NCI-H2227 treated with DMSO at 0.1 percent for 48 hours (cell line): Measurements from ENCODE around the gene ADI1.

Experiments
- DNase-seq: peaks from one replicate; lab custom pipeline; 2025; lab: John Stamatoyannopoulos, UW

ADI1 gene, protein sequence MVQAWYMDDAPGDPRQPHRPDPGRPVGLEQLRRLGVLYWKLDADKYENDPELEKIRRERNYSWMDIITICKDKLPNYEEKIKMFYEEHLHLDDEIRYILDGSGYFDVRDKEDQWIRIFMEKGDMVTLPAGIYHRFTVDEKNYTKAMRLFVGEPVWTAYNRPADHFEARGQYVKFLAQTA

GRCh38 chr2:3519255-3520205 is at the start of gene ADI1:
ADI1 (minus strand) TSS chr2:3519531; CDS start chr2:3519487, 44 bp downstream.
- peak; percentile 92 for DNase-seq

- no peak for DNase-seq
These were observed 47.5 kb upstream of the ADI1 start for GRCh38 chr2:3566806-3567205.

- DNase-seq, result no peak
These were observed 45.8 kb upstream of the ADI1 start for GRCh38 chr2:3565117-3565516.

DNA sequence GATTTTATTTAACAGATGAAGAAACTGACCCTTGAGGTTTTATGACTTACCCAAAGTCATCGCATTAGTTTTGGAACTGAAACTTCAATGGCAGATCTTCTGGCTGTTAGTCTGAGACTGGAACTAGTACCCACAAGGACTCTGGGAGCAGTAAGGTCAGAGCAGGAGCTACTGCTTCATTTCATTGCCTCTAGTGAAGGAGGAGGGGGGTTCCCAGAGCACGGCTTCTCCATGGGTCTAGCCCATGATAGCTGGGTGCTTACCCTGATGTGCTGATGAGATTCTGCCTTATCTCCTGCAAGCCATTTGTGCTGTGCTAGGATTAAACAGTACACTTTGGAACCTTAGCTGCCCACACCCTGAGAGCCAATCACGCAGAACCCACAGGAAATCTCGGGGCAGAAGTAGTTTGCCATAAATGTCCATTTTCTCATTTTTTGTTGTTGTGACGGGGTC is 44.2 kb upstream of the ADI1 start:
- DNase-seq, result no peak

DNA sequence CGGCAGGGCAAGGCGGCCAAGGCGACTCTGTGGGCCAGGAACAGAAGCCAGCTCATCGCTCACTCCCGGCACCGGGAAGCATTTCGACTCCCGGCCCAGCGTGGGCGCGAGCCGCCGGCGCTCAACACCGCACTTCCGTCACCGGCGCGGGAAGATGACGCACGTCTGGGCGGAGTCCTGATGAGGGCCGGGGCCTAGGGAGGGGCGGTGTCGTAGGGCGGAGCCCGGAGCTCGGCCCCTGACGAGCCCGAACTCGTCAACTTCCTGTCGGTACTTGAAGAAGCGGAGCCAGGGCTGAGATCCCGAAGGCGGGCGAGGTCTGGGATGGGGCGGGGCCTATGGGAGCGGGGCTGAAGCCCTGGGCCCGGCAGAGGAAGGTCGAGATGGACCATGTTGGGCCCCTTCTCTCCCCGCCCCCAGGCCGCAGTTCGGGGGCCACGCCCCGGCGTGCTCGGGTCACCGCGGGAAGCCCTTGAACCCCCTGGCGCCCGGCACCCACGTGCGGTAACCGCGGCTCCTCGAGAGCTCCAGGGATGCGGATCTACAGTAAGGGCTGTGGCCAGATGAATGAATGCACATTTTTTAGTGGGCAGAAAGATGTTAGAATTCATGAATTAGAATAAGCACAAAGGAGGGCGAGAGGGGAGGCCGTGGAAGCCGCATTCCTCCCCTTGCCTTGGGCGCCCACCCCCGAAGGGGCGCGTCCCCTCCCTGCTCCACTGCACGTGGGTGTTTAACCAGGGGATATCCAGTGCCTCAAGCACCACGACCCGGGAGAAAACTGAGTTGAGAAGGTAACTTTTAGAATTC is 39.1 kb upstream of the ADI1 start, which contains the start of gene RNASEH1:
RNASEH1 (minus strand) TSS at position 129 of the 810 bp plus-strand sequence; CDS start at position 56, 73 bp downstream.
- peak; percentile 93 for DNase-seq

DNA sequence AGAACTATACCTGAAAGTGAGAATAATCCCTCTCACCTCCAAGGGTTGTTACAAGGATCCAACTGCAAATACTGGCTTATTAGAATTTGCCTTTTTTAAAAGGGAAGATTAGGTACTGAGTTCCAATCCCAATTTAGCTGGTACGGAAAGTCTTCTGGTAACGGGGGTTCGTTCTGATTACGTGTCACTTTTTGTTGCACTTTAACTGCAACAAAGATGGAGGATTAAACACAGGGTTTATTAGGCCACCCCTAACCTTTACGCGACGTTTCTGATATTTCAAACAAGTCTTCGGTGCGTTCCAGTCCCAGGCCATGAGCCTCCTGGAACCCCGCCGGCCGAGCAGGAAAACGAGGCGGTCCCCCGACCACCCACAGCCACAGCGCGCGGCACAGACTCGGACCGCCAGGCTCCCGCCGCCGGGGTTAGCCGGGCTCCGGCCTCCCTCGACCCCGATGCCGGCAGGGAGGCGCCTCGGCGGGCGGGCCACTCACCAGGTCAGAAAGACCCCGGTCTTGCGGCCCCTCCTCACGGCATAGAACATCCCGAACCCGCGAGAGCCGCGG is 38.4 kb upstream of the ADI1 start:
- no peak for DNase-seq

GRCh38 chr2:3553946-3554345 is 34.6 kb upstream of the ADI1 start:
- no peak for DNase-seq

DNA sequence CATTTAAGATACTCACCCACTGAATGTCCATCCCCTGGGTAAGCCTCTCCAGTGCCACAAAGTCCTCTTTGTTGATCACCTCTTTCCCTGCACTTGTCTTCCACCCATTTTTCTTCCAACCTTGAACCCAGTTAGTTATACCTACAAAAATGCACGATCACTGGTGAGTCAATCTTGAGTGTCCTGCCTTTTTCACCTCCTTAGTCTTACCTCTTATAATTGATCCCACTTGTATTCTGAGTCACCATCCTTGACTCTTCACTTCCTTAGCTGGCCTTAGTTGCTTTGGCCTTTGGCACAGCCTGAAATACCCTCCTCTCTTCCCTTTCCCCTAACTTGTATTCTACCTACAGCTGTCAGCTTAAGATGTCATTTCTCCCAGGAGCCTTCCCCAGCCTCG is 28.6 kb upstream of the ADI1 start:
- DNase-seq, result no peak

DNA sequence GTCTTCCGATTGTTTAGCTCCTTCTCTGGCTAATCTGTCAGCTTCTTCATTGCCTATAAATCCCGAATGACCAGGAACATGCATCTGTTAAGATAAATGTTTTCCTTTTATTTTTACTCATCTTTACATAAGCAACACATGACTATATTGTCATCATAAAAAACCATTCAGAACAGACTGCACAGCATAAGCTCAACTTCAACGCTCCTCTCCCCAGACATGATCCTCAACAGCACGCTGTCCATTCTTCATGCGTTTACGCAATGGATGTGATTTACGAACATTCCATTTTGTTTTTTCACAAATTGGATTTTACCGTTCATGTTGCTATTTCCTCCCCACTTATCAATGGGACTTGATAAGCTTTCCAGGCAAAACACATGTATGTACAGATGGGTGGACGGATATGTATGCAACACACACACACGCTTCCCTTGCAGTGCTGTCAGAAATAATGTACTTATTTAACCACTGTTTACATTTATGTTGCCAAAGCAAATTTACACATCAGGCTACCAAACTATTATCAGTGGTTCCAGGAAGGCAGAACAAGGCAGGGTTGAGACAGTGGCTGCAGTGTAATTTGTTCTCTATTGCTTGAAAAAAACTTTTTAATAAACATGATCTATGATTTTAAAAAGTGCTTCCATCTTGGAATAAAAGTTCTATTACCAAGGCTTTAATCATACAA is 26.6 kb upstream of the ADI1 start:
- no peak for DNase-seq

DNA sequence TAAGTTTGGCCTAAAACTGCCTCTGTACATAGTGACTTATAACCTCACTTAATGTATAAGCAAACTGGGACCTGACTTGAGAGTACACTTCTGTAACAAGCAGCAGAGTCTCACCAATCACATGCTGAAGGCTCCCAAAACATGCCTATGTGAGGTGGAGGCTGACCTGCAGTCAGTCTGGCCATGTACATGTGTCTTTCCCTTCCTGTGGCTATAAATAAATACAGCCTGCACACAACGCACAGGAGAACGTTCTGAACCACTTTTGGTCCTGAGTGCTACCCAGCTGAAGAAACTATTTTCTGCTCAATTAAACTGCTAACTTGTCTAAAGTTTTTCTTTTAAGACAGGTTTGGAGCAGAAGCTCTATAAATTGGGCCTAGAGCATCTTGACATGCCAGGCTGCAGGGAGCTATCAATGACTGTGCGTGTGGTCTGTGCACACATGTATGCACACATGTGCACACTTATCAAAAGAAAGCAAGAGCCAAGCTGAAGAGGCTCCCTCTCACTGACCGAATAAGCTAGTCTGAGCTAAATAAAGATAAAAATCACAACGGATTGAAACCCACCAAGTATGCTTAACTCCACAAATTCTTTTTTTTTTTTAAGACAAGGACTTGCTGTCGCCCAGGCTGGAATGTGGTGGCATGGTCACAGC is 23.8 kb upstream of the ADI1 start:
- DNase-seq, result no peak

GRCh38 chr2:3542107-3542506 is 22.8 kb upstream of the ADI1 start:
- DNase-seq, result no peak

DNA sequence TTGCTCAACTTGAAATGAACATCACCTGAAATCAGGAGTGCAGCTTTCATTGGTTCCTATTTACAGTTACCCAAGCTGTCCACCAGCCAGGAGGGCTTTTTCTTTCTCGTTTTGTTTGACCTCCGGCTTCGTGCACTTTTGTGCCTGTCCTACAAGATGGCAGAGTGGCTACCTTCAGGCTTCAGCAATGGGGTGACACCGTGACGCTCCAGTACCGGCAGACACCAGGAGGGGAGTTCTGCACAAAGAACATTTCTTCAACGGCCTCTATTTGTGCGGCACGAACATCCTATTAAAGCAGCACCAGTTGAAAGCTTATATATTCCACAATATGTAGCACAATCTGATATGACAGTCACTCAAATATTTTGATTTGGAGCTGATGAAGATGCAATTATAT is 20.5 kb upstream of the ADI1 start:
- no peak for DNase-seq

GRCh38 chr2:3536682-3537632 is 17.6 kb upstream of the ADI1 start:
- no peak for DNase-seq

DNA sequence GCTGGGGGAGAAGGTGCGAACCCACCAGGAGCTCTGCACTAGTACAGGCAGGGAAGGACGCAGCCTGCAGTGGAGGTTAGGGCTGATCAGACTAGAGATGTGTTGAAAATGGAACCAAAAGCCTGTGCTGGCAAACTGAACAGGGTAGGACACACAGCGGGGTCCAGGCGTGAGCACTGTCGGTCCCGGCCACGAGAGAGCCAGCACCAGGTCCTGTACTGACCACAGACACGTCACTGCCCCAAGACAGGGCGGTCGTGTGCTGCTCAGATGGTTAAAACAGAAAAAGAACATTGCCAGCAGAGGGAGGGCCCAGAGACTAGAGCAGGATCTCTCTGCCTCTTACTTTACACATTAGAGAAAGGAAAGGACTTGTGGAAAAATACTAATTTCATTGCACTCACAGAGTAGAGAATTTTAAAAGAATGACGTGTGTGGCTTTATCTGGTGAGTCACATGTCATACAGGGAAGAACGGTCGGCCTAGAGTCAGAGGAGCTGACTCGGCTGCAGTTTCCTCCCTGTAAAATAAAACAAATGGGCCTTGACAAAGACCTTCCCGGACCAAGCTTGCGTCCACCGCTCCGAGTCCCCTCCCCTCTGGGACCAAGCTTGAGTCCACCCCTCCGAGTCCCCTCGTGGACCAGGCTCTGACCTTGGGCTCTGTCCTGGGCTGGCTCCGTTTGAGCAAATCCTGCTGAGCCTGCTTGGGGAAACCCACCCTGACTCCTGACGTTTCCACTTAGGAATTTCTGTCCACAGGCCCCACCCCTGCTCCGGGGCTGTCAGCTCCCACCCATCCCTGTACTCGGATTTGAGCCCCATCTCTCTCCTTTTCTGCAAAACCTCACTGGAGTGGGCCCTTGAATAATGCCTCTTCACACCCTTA is 16.7 kb upstream of the ADI1 start:
- DNase-seq, result no peak

- no peak for DNase-seq
These were observed 16.1 kb upstream of the ADI1 start for GRCh38 chr2:3535467-3535793.

DNA sequence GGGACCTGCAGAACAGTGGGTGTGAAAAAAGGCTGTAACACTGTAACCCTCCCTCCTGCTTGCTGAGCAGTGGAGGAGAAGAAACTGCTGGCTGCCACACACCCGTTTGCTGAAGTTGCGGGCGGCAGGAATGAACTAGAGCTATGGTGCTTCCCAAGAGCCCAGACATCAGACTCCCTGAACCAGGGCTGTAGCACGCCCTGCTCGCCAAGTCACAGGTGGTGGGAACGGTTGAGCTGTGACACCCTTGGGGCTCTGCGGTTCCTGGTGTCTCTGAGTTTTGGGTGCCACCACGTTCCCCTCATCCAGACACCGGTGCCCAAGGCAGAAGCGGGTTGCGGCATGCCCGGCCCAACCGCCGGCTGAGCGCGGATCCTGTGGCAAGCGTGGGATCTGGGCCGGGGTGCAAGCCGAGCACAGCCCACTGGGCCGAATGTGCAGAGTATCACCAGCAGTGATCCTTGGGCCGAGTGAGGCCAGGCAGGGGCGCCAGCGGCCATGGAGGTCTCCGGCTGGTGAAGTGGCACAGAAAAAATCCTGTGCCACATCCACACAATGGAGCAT is 15.0 kb upstream of the ADI1 start:
- no peak for DNase-seq

GRCh38 chr2:3533836-3534235 is 14.5 kb upstream of the ADI1 start:
- DNase-seq, result no peak

DNA sequence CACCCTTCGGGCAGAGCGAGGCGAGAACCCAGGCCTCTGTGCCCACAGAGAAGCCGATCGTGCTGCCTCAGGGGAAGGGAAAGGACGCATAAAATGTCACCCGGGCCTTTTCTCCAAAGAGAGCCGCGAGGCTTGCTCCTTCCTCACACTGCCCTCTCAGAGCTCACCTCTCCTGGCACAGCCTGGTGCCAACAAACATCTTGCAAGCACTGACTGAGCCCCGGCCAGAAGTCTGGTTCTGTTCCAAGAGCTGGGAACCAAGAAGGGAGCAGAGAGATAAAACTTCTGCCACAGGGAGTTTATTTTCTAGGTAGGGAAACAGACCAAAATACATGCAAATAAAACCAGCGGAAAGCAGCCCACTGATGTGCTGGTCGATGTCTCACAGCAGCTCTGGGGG is 13.6 kb upstream of the ADI1 start:
- no peak for DNase-seq
